Transverse colon (tissue), 4 donors: ENCODE results near the gene PPP1CA. TPM values are rescaled to one million over a fixed set of nuclear protein-coding genes. Genes with fewer than 3 reads are reported as not detected.
A peak's percentile ranks its signal among the peaks of the same experiment; 100 is the strongest.

Experiments used
- DNase-seq: peaks from one replicate; pipeline ENCODE4 v3.0.0-alpha.2; 2019
- H3K27ac ChIP-seq, 4 donors: fragments of 200-600 bp; sonication (generic); 2 replicates each; pipeline ENCODE4 v1.5.1; 2016 to 2018; ENCODE audit warnings: inconsistent platforms in 4 of 4
- H3K27me3 ChIP-seq: fragments of 200-600 bp; sonication (generic); 2 replicates; pipeline ENCODE4 v1.5.1; 2017; ENCODE audit warnings: inconsistent platforms
- H3K36me3 ChIP-seq, 4 donors: fragments of 200-600 bp; sonication (generic); 2 replicates each; pipeline ENCODE4 v1.5.1; 2017 to 2019; ENCODE audit warnings: inconsistent platforms in 4 of 4
- H3K4me1 ChIP-seq, 4 donors: fragments of 200-600 bp; sonication (generic); 2 replicates each; pipeline ENCODE4 v1.5.1; 2017 to 2020; ENCODE audit warnings: inconsistent platforms in 4 of 4
- H3K4me3 ChIP-seq, 4 donors: fragments of 200-600 bp; sonication (generic); 1 replicate in 1 of 4; 2 replicates in 3 of 4; pipeline versions ENCODE4 v1.5.1 to v1.6.1; 2017 to 2019; ENCODE audit warnings: inconsistent platforms in 4 of 4
- H3K9me3 ChIP-seq, 2 donors: fragments of 200-600 bp; sonication (generic); 2 replicates each; pipeline ENCODE4 v1.5.1; 2017 to 2019; ENCODE audit warnings: inconsistent platforms in 2 of 2
- CTCF ChIP-seq, 5 experiments: fragments of 200-600 bp in 3 of 5; fragments of 450-650 bp in 2 of 5; sonication (generic) in 3 of 5; IDR thresholded peaks; 1 replicate in 2 of 5; 2 replicates in 3 of 5; pipeline ENCODE4 v1.5.1; 2016 to 2017; ENCODE audit warnings: antibody characterized with exemption in 5 of 5, inconsistent platforms in 3 of 5, mild to moderate bottlenecking in 2 of 5, moderate library complexity in 1 of 5
- EP300 ChIP-seq: sonication (generic); formaldehyde crosslinking; IDR thresholded peaks from one replicate; pipeline ENCODE4 v1.6.1; 2017; ENCODE audit warnings: antibody characterized with exemption, low read depth
- POLR2A ChIP-seq: fragments of 450-650 bp; IDR thresholded peaks from one replicate; pipeline ENCODE4 v1.6.1; 2016; ENCODE audit warnings: antibody characterized with exemption, mild to moderate bottlenecking, moderate library complexity
- POLR2AphosphoS5 ChIP-seq, 3 donors: sonication (generic); formaldehyde crosslinking; IDR thresholded peaks; one replicate each; pipeline ENCODE4 v1.6.1; 2016; ENCODE audit warnings: antibody characterized with exemption in 3 of 3
- WGBS, 2 donors: methylation state at CpG; one replicate each; pipeline ENCODE4 v1.1.5; 2018; ENCODE audit warnings: low coverage in 1 of 2; 5-methylcytosine and 5-hydroxymethylcytosine counted together
- in situ Hi-C, 4 donors: fragments of 200-750 bp; cut with MboI; loops; one replicate each; pipeline versions ENCODE4 v1.15.0 to v1.15.1; 2017; ENCODE audit warnings: low sequenced_read_pairs in 3 of 4, low pct_ligation_motif_present in 1 of 4, low pct_unique_long_range_greater_than_20kb in 1 of 4
- intact Hi-C: fragments of 100-400 bp; cut with DNase I; formaldehyde crosslinking; loops from one replicate; pipeline ENCODE4 v1.15.1; 2023; ENCODE audit warnings: low total_unique reads
- total RNA-seq, 4 donors: library from RNA; depleted of rRNA; stranded (reverse); fragments of >200 nt; gene quantifications; one replicate each; pipeline ENCODE4 v1.1.0, GENCODE V29; 2016

Gene PPP1CA
- total RNA-seq, 4 donors from 2014 or later: 83.0 to 251 (median 163) TPM

- TF ChIP-seq POLR2AphosphoS5 (IDR thresholded peaks at IDR 0.05) (no peak), CTCF (IDR thresholded peaks at IDR 0.05) (no peak), POLR2A (no peak), EP300 (no peak)
- no peak overlapping the region for H3K27ac ChIP-seq
- no peaks in the 10 kb centered on the region for H3K27me3 ChIP-seq
- 84 to 86% methylated on average over 5 of the region's 5 CpGs for WGBS, 2 donors
- H3K36me3 ChIP-seq: peaks cover 0 to 18% (median 8%) of the 10 kb centered on the region in 4 donors
- H3K4me3 ChIP-seq: no peak overlapping the region
- no peaks in the 10 kb centered on the region for H3K9me3 ChIP-seq
- intact Hi-C loops: no loop called here
- in situ Hi-C loops: loop anchor here in 3 of 4 donors (10.0 to 25.0 kb wide), 2 partner anchors 91 to 132 kb away; partner anchors contain the start of genes AIP (in 2 of the 3) and GRK2 (in 1 of the 3)
- no peak for DNase-seq
- H3K4me1 ChIP-seq: peaks cover 10 to 44% (median 25%) of the 10 kb centered on the region in 4 donors
These were observed 7.7 kb downstream of the PPP1CA start for GRCh38 chr11:67393990-67394389.

GRCh38 chr11:67393437-67393836 is 8.2 kb downstream of the PPP1CA start:
- Histone ChIP-seq H3K36me3 (peaks cover 0 to 13% (median 6%) of the 10 kb centered on the region in 4 donors), H3K27ac (no peak overlapping the region), H3K9me3 (no peaks in the 10 kb centered on the region), H3K4me1 (peaks cover 10 to 43% (median 25%) of the 10 kb centered on the region in 4 donors), H3K4me3 (no peak overlapping the region), H3K27me3 (no peaks in the 10 kb centered on the region)
- 94% methylated on average over 18 of the region's 18 CpGs; no CpG with 5 or more reads in 1 of the 2 donors for WGBS, 2 donors
- in situ Hi-C loops (loop anchor here in 3 of 4 donors (10.0 to 25.0 kb wide), 2 partner anchors 91 to 131 kb away; partner anchors contain the start of genes AIP (in 2 of the 3) and GRK2 (in 1 of the 3)), intact Hi-C loops (no loop called here)
- DNase-seq: no peak
- TF ChIP-seq POLR2A (no peak), POLR2AphosphoS5 (IDR thresholded peaks at IDR 0.05) (no peak), EP300 (no peak), CTCF (IDR thresholded peaks at IDR 0.05) (no peak)

GRCh38 chr11:67392183-67392715 is 9.4 kb downstream of the PPP1CA start:
- 0 to 8% methylated on average over 2 to 25 of the region's 31 CpGs for WGBS, 2 donors
- peaks cover 10 to 39% (median 23%) of the 10 kb centered on the region in 4 donors for H3K4me1 ChIP-seq

More at GRCh38 chr11:67392183-67392715, 9.4 kb downstream of the PPP1CA start:
- intact Hi-C loops (no loop called here), in situ Hi-C loops (loop anchor here in 3 of 4 donors (10.0 to 25.0 kb wide), 2 partner anchors 93 to 130 kb away; partner anchors contain the start of genes AIP (in 2 of the 3) and GRK2 (in 1 of the 3))
- Histone ChIP-seq H3K4me3 (peak overlapping the region; percentile 69 to 94 (median 84)), H3K27me3 (no peaks in the 10 kb centered on the region), H3K9me3 (no peaks in the 10 kb centered on the region), H3K36me3 (peaks cover 0 to 1% (median 0%) of the 10 kb centered on the region in 4 donors), H3K27ac (peak overlapping the region; percentile 86 to 96 (median 91))
- DNase-seq: no peak
- TF ChIP-seq POLR2AphosphoS5 (IDR thresholded peaks at IDR 0.05) (no peak), CTCF (IDR thresholded peaks at IDR 0.05) (no peak), EP300 (no peak)
